T-helper 1 cell treated with Interleukin-12 subunit alpha and Interleukin-12 subunit beta and Interleukin-4 antibody, amounts not matched to agents 30 μg/mL and 1 μg/mL, for 36 hours (primary cell): Measurements from ENCODE around the gene SPANXN5.
"Not testable (repeated sequence)": the region's sequence is repeated elsewhere in the genome, so short reads cannot be mapped to it uniquely, and the experiment has no call there.

Source experiments
- H3K27ac Mint-ChIP-seq: one replicate; pipeline ENCODE4 v1.8.0; 2021; ENCODE audit warnings: mild to moderate bottlenecking, mixed read lengths
- H3K27me3 Mint-ChIP-seq: one replicate; pipeline ENCODE4 v1.8.0; 2021; ENCODE audit warnings: low read depth, mixed read lengths
- H3K36me3 Mint-ChIP-seq: one replicate; pipeline ENCODE4 v1.8.0; 2021; ENCODE audit warnings: low read depth, mixed read lengths
- H3K4me1 Mint-ChIP-seq: one replicate; pipeline ENCODE4 v1.8.0; 2021; ENCODE audit warnings: low read depth, mixed read lengths
- H3K4me3 Mint-ChIP-seq: one replicate; pipeline ENCODE4 v1.8.0; 2021; ENCODE audit warnings: mild to moderate bottlenecking, moderate library complexity, mixed read lengths
- H3K9me3 Mint-ChIP-seq: one replicate; pipeline ENCODE4 v1.8.0; 2021; ENCODE audit warnings: mixed read lengths

SPANXN5 gene

GRCh38 chrX:52797327-52797726 is at the start of gene SPANXN5:
Gene SPANXN5, minus strand, starts transcription at chrX:52797427. Its CDS starts 79 bp downstream, at chrX:52797348.
- not testable (repeated sequence) for H3K36me3 Mint-ChIP-seq, H3K27ac Mint-ChIP-seq, H3K9me3 Mint-ChIP-seq, H3K27me3 Mint-ChIP-seq, H3K4me3 Mint-ChIP-seq, H3K4me1 Mint-ChIP-seq

- not testable (repeated sequence) for H3K4me3 Mint-ChIP-seq, H3K36me3 Mint-ChIP-seq, H3K27ac Mint-ChIP-seq, H3K9me3 Mint-ChIP-seq, H3K4me1 Mint-ChIP-seq
- peaks cover 13% of the 10 kb centered on the region for H3K27me3 Mint-ChIP-seq
These were observed 46.4 kb upstream of the SPANXN5 start for GRCh38 chrX:52843619-52844018.

GRCh38 chrX:52839137-52839536 is 41.9 kb upstream of the SPANXN5 start:
- no peaks in the 10 kb centered on the region for H3K4me1 Mint-ChIP-seq
- peaks cover under 1% of the 10 kb centered on the region for H3K27me3 Mint-ChIP-seq
- H3K9me3 Mint-ChIP-seq = no peaks in the 10 kb centered on the region
- H3K27ac Mint-ChIP-seq = no peak overlapping the region
- no peaks in the 10 kb centered on the region for H3K36me3 Mint-ChIP-seq
- H3K4me3 Mint-ChIP-seq = no peak overlapping the region

GRCh38 chrX:52830551-52830950 is 33.3 kb upstream of the SPANXN5 start:
- Mint-ChIP-seq H3K4me1 (no peaks in the 10 kb centered on the region), H3K9me3 (no peaks in the 10 kb centered on the region), H3K27me3 (no peaks in the 10 kb centered on the region), H3K27ac (no peak overlapping the region), H3K4me3 (no peak overlapping the region), H3K36me3 (no peaks in the 10 kb centered on the region)

GRCh38 chrX:52824608-52825007 is 27.4 kb upstream of the SPANXN5 start:
- Mint-ChIP-seq H3K27me3 (no peaks in the 10 kb centered on the region), H3K27ac (no peak overlapping the region), H3K36me3 (no peaks in the 10 kb centered on the region), H3K4me1 (no peaks in the 10 kb centered on the region), H3K4me3 (no peak overlapping the region), H3K9me3 (no peaks in the 10 kb centered on the region)

GRCh38 chrX:52821079-52821760 is 24.0 kb upstream of the SPANXN5 start:
- H3K27ac Mint-ChIP-seq = no peak overlapping the region
- no peaks in the 10 kb centered on the region for H3K4me1 Mint-ChIP-seq
- H3K9me3 Mint-ChIP-seq = no peaks in the 10 kb centered on the region
- H3K27me3 Mint-ChIP-seq = no peaks in the 10 kb centered on the region
- H3K4me3 Mint-ChIP-seq = no peak overlapping the region
- H3K36me3 Mint-ChIP-seq = no peaks in the 10 kb centered on the region

- Mint-ChIP-seq H3K27ac (no peak overlapping the region), H3K4me1 (no peaks in the 10 kb centered on the region), H3K9me3 (no peaks in the 10 kb centered on the region), H3K27me3 (no peaks in the 10 kb centered on the region), H3K4me3 (no peak overlapping the region), H3K36me3 (no peaks in the 10 kb centered on the region)
These were observed 22.6 kb upstream of the SPANXN5 start for GRCh38 chrX:52819788-52820187.

- no peaks in the 10 kb centered on the region for H3K4me1 Mint-ChIP-seq
- H3K27ac Mint-ChIP-seq = no peak within 1 kb of the TSS
- H3K27me3 Mint-ChIP-seq = peaks cover 4% of the 10 kb centered on the region
- no peaks in the 10 kb centered on the region for H3K36me3 Mint-ChIP-seq
- H3K9me3 Mint-ChIP-seq = no peaks in the 10 kb centered on the region
- no peak within 1 kb of the TSS for H3K4me3 Mint-ChIP-seq
These were observed 13.9 kb upstream of the SPANXN5 start, which contains the start of gene XAGE5 for GRCh38 chrX:52811065-52811625. Gene XAGE5, plus strand, starts transcription at chrX:52811287. Its CDS starts 1,280 bp downstream, at chrX:52812567.

GRCh38 chrX:52804876-52805275 is 7.6 kb upstream of the SPANXN5 start:
- H3K27me3 Mint-ChIP-seq = peaks cover 12% of the 10 kb centered on the region
- H3K4me1 Mint-ChIP-seq, H3K36me3 Mint-ChIP-seq, H3K9me3 Mint-ChIP-seq, H3K4me3 Mint-ChIP-seq, H3K27ac Mint-ChIP-seq: not testable (repeated sequence)

GRCh38 chrX:52773504-52773903 is 23.7 kb downstream of the SPANXN5 start:
- not testable (repeated sequence) for H3K36me3 Mint-ChIP-seq, H3K4me1 Mint-ChIP-seq, H3K27ac Mint-ChIP-seq, H3K27me3 Mint-ChIP-seq, H3K4me3 Mint-ChIP-seq, H3K9me3 Mint-ChIP-seq

- not testable (repeated sequence) for H3K4me1 Mint-ChIP-seq, H3K9me3 Mint-ChIP-seq, H3K4me3 Mint-ChIP-seq, H3K27me3 Mint-ChIP-seq, H3K36me3 Mint-ChIP-seq, H3K27ac Mint-ChIP-seq
These were observed 31.2 kb downstream of the SPANXN5 start for GRCh38 chrX:52765983-52766382.

- not testable (repeated sequence) for H3K9me3 Mint-ChIP-seq, H3K27me3 Mint-ChIP-seq, H3K4me3 Mint-ChIP-seq, H3K4me1 Mint-ChIP-seq, H3K27ac Mint-ChIP-seq, H3K36me3 Mint-ChIP-seq
These were observed 46.3 kb downstream of the SPANXN5 start, which contains the start of gene SSX2B for GRCh38 chrX:52750952-52751351. Gene SSX2B, plus strand, starts transcription at chrX:52751252. Its CDS starts 1,429 bp downstream, at chrX:52752681.
